ENCODE data around the gene PDILT. TPM values are rescaled to one million over a fixed set of nuclear protein-coding genes. Genes with fewer than 3 reads are reported as not detected.

PDILT gene
- total RNA-seq, 1 donor from 2014 or later: not detected

GRCh38 chr16:20401066-20401465 lies 3.5 kb downstream of the PDILT start:
- DNase-seq (ENCODE audit: low spot score in 2 of 2): no peak
- intact Hi-C loops (cut with DNase I): no loop called here

GRCh38 chr16:20399185-20399584 lies 5.4 kb downstream of the PDILT start:
- Histone ChIP-seq H3K4me3 (no peak overlapping the region), H3K27me3 (no peaks in the 10 kb centered on the region), H3K4me1 (no peaks in the 10 kb centered on the region), H3K27ac (no peak overlapping the region), H3K36me3 (no peaks in the 10 kb centered on the region), H3K9me3 (no peaks in the 10 kb centered on the region)
- intact Hi-C loops (cut with DNase I): no loop called here
- DNase-seq (ENCODE audit: low spot score in 2 of 2): no peak
- no peak for TF ChIP-seq CTCF (IDR thresholded peaks at IDR 0.05)

More at GRCh38 chr16:20401066-20401465, 3.5 kb downstream of the PDILT start:
- no peaks in the 10 kb centered on the region for H3K27me3 ChIP-seq
- no peaks in the 10 kb centered on the region for H3K9me3 ChIP-seq
- no peak overlapping the region for H3K27ac ChIP-seq
- no peak for TF ChIP-seq CTCF (IDR thresholded peaks at IDR 0.05)
- no peaks in the 10 kb centered on the region for H3K4me1 ChIP-seq
- H3K36me3 ChIP-seq: no peaks in the 10 kb centered on the region
- no peak overlapping the region for H3K4me3 ChIP-seq

- H3K36me3 ChIP-seq: no peaks in the 10 kb centered on the region
- H3K27ac ChIP-seq: no peak overlapping the region
- no peak for TF ChIP-seq CTCF (IDR thresholded peaks at IDR 0.05)
- intact Hi-C loops (cut with DNase I): no loop called here
- H3K27me3 ChIP-seq: no peaks in the 10 kb centered on the region
- DNase-seq (ENCODE audit: low spot score in 2 of 2): no peak
- H3K4me1 ChIP-seq: no peaks in the 10 kb centered on the region
- no peak overlapping the region for H3K4me3 ChIP-seq
- no peaks in the 10 kb centered on the region for H3K9me3 ChIP-seq
These were observed 5.9 kb downstream of the PDILT start for GRCh38 chr16:20398603-20399002.

GRCh38 chr16:20397468-20398074 lies 7.0 kb downstream of the PDILT start:
- TF ChIP-seq CTCF (IDR thresholded peaks at IDR 0.05): no peak

GRCh38 chr16:20396846-20397467 lies 7.6 kb downstream of the PDILT start:
- H3K9me3 ChIP-seq: no peaks in the 10 kb centered on the region
- intact Hi-C loops (cut with DNase I): no loop called here

More at GRCh38 chr16:20397468-20398074, 7.0 kb downstream of the PDILT start:
- intact Hi-C loops (cut with DNase I): no loop called here
- Histone ChIP-seq H3K27ac (no peak overlapping the region), H3K36me3 (no peaks in the 10 kb centered on the region), H3K9me3 (no peaks in the 10 kb centered on the region), H3K27me3 (no peaks in the 10 kb centered on the region), H3K4me1 (no peaks in the 10 kb centered on the region), H3K4me3 (no peak overlapping the region)
- no peak for DNase-seq (ENCODE audit: low spot score in 2 of 2)

More at GRCh38 chr16:20396846-20397467, 7.6 kb downstream of the PDILT start:
- H3K27ac ChIP-seq: no peak overlapping the region
- no peaks in the 10 kb centered on the region for H3K36me3 ChIP-seq
- H3K4me3 ChIP-seq: no peak overlapping the region
- no peaks in the 10 kb centered on the region for H3K27me3 ChIP-seq
- no peaks in the 10 kb centered on the region for H3K4me1 ChIP-seq
- TF ChIP-seq CTCF (IDR thresholded peaks at IDR 0.05): no peak
- no peak for DNase-seq (ENCODE audit: low spot score in 2 of 2)
